RWPE1 (cell line): ENCODE data around the gene ANGPTL8.

Experiments used
- CTCF ChIA-PET: fragments of 350-600 bp; sonication (Branson Sonifier 250); formaldehyde crosslinking; extraction: SDS; loops from one replicate; lab custom pipeline; 2021; lab: Yijun Ruan, JAX
- POLR2A ChIA-PET: fragments of 400-600 bp; formaldehyde crosslinking; extraction: SDS; loops from one replicate; lab custom pipeline; 2020; ENCODE audit warnings: antibody characterized with exemption; ENCODE audit not compliant: low non-redundant PET; lab: Yijun Ruan, JAX
- DNase-seq: peaks from one replicate; pipeline ENCODE4 v3.0.0; 2012; ENCODE audit warnings: low spot score
- H3K27ac ChIP-seq: fragments of 450-650 bp; 2 replicates; pipeline ENCODE4 v1.5.1; 2017
- TF ChIP-seq, protein P1 (sequence below): fragments of 450-650 bp; conservative IDR thresholded peaks from 2 replicates; pipeline ENCODE4 v1.5.1; 2017; ENCODE audit warnings: low read depth, mild to moderate bottlenecking

Gene ANGPTL8

GRCh38 chr19:11225172-11225571, 14.2 kb upstream of the ANGPTL8 start:
- POLR2A ChIA-PET: no interaction called here
- CTCF ChIA-PET: interaction anchor here (0.6 kb wide), 1 partner anchor 770 kb away, joined by 3 read pairs; no protein-coding TSS in a partner anchor
- no peak overlapping the region for H3K27ac ChIP-seq
- TF ChIP-seq, protein P1, sequence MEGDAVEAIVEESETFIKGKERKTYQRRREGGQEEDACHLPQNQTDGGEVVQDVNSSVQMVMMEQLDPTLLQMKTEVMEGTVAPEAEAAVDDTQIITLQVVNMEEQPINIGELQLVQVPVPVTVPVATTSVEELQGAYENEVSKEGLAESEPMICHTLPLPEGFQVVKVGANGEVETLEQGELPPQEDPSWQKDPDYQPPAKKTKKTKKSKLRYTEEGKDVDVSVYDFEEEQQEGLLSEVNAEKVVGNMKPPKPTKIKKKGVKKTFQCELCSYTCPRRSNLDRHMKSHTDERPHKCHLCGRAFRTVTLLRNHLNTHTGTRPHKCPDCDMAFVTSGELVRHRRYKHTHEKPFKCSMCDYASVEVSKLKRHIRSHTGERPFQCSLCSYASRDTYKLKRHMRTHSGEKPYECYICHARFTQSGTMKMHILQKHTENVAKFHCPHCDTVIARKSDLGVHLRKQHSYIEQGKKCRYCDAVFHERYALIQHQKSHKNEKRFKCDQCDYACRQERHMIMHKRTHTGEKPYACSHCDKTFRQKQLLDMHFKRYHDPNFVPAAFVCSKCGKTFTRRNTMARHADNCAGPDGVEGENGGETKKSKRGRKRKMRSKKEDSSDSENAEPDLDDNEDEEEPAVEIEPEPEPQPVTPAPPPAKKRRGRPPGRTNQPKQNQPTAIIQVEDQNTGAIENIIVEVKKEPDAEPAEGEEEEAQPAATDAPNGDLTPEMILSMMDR: no peak
- DNase-seq: no peak

DNA sequence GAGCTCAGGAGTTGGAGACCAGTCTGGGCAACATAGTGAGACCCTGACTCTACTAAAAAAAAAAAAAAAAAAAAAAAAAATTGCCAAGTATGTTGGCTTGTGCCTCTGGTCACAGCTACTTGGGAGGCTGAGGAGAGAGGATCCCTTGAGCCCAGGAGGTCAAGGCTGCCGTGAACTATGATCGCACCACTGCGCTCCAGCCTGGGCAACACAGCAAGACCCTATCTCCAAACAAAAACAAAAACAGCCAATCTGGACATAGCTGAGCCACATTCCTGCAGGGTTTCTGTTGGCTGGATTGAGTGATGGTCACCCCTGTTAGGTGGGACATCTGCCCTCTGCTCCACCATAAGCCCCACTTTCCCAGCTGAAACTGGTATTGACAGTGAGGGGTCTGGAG, 13.6 kb upstream of the ANGPTL8 start:
- no peak overlapping the region for H3K27ac ChIP-seq
- DNase-seq: no peak
- POLR2A ChIA-PET: no interaction called here
- CTCF ChIA-PET: interaction anchor here (0.6 kb wide), 1 partner anchor 358 kb away, joined by 3 read pairs; no protein-coding TSS in a partner anchor
- TF ChIP-seq, protein P1: no peak

DNA sequence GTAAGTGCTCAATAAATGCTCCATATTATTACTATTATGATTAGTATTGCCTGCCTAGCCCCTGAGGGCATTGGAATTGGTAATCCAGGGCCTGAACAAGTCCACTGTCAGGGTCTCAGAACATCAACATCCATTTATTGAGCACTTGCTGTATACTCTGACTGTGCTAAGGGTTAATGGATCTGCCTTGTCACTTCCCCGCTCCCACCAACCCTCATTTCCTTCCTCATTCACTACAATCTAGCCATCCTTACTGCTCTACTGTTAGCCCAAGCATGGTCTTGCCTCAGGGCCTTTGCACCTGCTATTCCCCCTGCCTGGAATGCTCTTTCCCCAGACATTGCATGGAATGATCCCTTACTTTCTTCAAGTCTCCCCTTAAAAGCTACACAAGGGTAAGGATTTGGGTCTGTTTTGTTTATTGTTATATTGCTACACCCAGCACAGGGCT, 12.7 kb upstream of the ANGPTL8 start:
- no peak overlapping the region for H3K27ac ChIP-seq
- ChIA-PET CTCF (no interaction called here), POLR2A (no interaction called here)
- TF ChIP-seq, protein P1: no peak
- DNase-seq: no peak

DNA sequence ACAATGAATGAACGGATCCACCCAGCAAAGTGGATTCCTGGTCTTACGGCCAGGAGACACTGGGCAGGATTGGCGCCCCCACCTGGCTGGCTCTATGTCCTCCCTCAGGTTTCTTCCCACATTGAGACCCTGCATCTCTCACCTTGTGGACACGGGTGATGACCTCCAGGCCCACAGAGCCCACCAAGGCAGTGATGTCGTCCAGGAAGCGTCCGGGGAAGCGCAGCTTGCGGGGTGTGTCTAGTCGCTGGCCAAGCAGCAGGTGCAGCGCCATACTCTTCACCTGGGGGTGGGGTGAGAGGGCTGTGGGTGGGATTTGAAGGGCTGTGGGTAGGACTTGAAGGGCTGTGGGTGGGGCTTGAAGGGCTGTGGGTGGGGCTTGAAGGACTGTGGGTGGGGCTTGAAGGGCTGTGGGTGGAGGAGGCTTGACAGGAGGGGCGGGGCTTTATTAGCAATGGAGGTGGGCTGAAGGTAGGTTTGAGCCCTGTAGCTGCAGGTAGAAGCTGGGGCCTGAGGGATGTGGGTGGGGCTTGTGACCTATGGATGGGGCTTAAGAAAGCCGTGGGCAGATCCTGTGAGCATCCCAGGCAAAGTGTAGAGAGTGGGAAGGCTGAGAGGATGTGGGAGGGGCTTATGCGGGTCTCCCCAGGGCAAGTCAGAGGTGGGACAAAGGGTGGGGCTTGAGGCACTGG, 12.1 kb upstream of the ANGPTL8 start:
- no peak overlapping the region for H3K27ac ChIP-seq
- ChIA-PET POLR2A (no interaction called here), CTCF (no interaction called here)
- TF ChIP-seq, protein P1: no peak
- peak; percentile 48 for DNase-seq

- ChIA-PET CTCF (interaction anchor here (1.5 kb wide), 1 partner anchor 12 kb away, joined by 4 read pairs; no protein-coding TSS in a partner anchor), POLR2A (no interaction called here)
- no peak overlapping the region for H3K27ac ChIP-seq
- TF ChIP-seq, protein P1: no peak
- no peak for DNase-seq
Measured at GRCh38 chr19:11230621-11231386, 8.6 kb upstream of the ANGPTL8 start.

DNA sequence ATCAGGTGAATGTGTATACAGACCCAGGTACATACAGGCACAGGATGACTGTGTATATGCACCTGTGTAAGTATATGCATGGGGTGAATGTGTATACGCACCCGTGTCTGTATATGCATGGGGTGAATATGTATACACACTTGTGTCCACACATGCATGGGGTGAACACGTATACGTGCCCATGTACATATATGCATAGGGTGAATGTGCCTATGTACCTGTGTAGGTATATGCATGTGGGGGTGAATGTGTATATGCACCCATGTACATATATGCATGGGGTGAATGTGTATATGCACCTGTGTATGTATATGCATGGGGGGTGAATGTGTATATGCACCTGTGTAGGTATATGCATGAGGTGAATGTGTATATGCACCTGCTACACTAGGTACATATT, 6.9 kb upstream of the ANGPTL8 start:
- POLR2A ChIA-PET: interaction anchor here (0.6 kb wide), 1 partner anchor 21 kb away, joined by 4 read pairs; no protein-coding TSS in a partner anchor
- no peak overlapping the region for H3K27ac ChIP-seq
- CTCF ChIA-PET: interaction anchor here (0.5 kb wide), 1 partner anchor 90 kb away, joined by 4 read pairs; no protein-coding TSS in a partner anchor
- DNase-seq: no peak
- TF ChIP-seq, protein P1: no peak
